GM12873 (cell line): ENCODE data around the gene FYN.

Experiments used
- TF ChIP-seq, protein P1 (sequence below): IDR thresholded peaks from 2 replicates; pipeline ENCODE4 v1.5.1; 2012; ENCODE audit warnings: low read depth, mild to moderate bottlenecking, moderate library complexity, low read length, control low read depth; ENCODE audit not compliant: insufficient read depth; ENCODE audit errors: missing control alignments

Gene FYN

GRCh38 chr6:111689419-111689818, 183.8 kb downstream of the FYN start:
- TF ChIP-seq, protein P1, sequence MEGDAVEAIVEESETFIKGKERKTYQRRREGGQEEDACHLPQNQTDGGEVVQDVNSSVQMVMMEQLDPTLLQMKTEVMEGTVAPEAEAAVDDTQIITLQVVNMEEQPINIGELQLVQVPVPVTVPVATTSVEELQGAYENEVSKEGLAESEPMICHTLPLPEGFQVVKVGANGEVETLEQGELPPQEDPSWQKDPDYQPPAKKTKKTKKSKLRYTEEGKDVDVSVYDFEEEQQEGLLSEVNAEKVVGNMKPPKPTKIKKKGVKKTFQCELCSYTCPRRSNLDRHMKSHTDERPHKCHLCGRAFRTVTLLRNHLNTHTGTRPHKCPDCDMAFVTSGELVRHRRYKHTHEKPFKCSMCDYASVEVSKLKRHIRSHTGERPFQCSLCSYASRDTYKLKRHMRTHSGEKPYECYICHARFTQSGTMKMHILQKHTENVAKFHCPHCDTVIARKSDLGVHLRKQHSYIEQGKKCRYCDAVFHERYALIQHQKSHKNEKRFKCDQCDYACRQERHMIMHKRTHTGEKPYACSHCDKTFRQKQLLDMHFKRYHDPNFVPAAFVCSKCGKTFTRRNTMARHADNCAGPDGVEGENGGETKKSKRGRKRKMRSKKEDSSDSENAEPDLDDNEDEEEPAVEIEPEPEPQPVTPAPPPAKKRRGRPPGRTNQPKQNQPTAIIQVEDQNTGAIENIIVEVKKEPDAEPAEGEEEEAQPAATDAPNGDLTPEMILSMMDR = no peak

- TF ChIP-seq, protein P1 = no peak
Measured at GRCh38 chr6:111688331-111688730, 184.9 kb downstream of the FYN start.

- TF ChIP-seq, protein P1 = no peak
Measured at GRCh38 chr6:111687652-111688051, 185.6 kb downstream of the FYN start.

- TF ChIP-seq, protein P1 = no peak
Measured at GRCh38 chr6:111686932-111687266, 186.4 kb downstream of the FYN start.

DNA sequence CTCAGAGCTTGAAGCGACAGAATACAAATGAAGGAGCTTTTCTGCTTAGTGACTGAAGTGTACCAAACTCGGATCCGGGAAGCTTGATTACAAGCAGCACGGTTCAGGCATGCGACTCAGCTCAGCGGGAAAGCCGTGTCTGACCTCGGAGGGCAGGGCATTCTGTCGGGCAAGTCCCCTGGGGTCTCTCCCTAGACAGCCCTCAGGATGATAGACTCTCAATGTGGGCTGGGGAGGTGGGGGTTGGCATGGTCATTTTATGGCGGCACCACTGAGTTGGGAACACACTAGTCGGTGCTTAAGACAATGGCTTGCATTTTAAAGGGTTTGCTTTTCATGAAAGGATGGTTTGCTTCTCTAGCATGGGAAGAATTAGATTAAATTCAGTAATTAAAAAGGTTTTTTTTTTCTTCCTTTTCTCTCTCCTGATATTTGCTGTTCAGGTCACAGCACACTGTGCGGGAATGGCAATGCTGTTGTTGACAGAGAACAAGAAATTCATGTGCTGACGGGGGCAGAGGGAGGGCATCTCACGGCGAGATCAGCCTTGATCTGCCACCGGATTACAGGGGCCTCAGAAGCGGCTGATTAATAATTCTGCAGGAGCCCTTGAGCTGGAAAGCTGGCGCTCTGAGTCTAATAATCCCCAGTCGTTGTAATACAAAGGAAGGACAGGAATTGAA, 186.9 kb downstream of the FYN start:
- TF ChIP-seq, protein P1 = no peak

GRCh38 chr6:111685526-111685925, 187.7 kb downstream of the FYN start:
- TF ChIP-seq, protein P1 = no peak

DNA sequence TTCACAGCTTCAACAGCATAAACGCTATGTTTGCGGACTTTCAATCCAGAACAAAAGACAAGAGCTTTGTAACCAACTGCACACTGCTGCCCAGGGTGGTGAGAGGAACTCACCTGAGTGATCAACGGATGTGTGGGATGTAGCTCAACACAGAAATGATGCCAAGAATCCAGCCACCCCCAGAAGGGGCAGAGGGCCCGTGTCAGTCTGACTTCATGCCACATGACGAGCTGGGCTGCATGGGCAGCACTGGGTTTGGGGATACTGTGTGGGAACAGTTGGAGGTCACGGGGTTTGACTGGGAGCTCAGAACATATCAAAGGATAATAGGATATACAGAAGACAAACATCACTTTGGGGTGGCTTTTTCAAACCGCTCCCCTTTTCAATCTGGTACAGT, 188.2 kb downstream of the FYN start:
- TF ChIP-seq, protein P1 = no peak
